T1000 (cell line): Measurements from ENCODE around the gene CTBP1.

Source experiments
- DNase-seq: peaks from one replicate; lab custom pipeline; 2025; ENCODE audit warnings: mixed read lengths; lab: John Stamatoyannopoulos, UW

The CTBP1 gene

DNA sequence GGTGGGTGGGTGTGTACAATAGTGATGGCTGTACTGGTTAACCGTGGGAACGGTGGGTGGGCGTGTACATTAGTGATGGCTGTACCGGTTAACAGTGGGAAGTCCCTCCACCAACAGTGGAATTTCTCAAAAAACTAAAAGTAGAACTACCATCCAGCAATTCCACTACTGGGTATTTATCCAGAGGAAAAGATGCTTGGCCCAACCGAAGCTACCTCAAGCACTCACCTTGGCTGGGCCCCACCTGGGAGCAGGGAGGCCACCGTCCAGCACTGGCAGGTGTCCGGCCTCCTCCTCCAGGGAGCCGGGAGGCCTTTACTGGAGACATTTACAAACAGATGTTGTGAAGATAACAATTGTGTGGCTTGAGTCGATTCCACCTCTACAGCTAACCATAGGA, 34.8 kb upstream of the CTBP1 start:
- DNase-seq: no peak

DNA sequence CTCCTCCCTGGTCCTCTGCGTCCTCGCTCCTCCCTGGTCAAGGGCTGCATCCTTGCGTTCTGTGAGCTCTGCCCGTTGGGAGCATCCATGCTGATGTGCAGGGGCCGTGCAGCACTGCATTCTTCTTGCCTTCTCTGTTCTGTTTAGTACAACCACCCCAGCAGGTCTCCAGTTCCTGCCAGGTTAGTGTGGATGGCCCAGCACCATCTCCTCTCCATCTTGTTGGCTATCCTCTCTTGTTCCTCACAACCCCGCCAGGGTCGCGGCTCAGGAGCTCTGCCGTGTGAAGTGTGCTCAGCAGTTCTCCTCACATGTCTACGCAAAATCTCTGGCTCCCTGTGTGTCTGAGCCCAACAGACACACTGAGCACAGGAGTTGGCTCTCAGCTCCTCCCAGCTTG, 30.3 kb upstream of the CTBP1 start:
- DNase-seq: no peak

DNA sequence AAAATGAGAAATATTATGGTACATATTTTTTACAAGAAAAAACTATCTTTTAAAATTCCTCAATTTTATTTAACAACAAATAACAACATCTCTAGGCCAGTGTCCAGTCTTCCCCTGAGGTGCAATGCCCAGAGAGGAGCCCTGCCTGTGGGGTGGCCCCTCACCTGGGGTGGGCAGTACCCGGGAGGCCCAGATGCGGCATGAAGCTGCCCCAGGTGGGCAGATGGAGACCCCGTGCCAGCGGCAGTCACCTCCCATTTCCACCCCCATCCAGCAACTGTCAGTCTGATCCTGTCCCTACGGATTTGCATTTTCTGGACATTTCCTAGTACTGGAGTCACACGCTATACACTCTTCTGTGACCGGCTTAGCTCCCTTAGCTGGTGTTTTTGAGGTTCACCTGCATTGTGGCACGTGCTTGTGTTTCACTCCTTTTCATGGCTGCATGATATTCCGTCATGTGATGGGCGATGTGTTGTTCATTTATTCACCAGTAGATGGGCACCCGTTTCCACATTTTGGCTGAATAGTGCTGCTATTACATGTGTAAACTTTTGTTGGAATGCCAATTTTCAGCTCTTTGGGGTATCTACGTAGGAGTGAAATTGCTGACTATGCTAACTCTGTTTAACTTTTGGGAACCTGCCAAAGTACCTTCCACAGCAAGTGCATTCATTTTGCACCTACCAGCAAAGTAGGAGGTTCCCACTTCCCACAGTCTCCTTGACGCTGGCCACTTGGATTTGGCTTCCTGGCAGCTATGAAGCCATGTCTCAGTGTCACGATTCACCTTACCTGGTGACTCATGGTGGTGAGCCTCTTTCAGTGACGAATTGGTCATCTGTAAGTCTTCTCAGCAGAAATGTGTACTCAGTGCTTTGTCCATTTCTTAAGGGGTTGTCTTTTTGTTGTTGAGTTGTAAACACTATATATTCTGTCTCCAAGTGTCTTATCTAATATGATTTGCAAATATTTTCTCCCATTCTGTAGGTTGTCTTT, 29.0 kb upstream of the CTBP1 start:
- DNase-seq: no peak

DNA sequence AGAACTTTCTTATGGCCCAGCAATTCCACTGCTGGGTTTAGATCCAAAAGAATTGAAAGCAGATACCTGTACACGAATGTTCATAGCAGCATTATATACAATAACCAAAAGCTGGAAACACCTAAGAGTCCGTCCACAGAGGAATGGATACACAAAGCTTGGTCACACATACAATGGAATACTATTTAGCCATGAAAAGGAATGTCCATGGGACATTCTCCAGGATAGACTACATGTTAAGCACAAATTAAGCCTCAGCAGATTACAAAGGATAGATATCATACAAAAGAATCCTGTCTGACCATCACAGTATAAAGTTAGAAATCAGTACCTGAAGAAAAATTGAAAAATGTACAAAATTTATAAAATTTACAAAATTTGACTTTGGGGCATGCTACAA, 28.1 kb upstream of the CTBP1 start:
- no peak for DNase-seq

DNA sequence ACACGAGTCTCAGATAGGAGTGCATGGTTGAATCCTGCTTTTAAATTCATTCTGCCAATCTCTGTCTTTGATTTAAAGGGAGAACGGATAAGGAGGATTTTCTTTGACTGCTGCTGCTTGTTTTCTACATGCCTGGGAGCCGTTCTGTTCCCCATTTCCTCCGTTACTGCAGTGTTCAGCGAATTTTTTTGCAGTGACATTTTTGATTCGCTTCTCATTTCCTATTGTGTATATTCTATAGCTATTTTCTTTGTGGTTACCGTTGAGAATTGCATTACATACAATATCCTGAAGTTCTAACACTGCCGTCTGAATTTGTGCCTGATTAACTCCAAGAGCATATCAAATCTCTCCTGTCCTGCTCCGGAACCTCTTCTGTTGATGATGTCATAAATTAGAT, 25.9 kb upstream of the CTBP1 start:
- no peak for DNase-seq

DNA sequence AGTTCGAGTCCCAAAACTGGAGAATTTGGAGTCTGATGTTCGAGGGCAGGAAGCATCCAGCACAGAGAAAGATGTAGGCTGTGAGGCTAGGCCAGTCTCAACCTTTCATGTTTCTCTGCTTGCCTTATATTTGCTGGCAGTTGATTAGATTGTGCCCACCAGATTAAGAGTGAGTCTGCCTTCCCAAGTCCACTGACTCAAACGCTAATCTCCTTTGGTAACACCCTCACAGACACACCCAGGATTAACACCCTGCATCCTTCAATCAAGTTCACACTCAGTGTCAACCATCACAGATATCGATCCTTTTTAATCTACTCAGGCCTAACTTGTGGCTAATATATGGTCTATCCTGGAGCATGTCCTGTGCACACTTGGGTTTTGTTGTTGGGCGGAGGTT, 22.8 kb upstream of the CTBP1 start:
- no peak for DNase-seq

DNA sequence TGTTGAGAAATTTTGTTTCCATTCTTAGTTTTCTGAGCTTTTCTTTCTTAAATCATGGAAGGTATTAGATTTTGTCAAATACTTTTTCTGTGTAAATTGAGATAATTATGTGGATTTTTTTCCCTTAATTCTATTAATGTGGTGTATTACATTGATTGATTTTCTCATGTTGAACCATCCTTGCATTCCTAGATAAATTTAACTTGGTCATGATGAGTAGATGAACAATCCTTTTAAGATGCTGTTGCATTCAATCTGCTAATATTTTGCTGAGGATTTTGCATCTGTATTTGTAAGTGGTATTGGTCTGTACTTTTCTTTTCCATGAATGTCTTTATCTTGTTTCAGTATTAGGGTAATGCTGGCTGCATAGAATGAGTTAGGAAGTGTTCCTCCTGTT, 20.3 kb upstream of the CTBP1 start:
- no peak for DNase-seq

DNA sequence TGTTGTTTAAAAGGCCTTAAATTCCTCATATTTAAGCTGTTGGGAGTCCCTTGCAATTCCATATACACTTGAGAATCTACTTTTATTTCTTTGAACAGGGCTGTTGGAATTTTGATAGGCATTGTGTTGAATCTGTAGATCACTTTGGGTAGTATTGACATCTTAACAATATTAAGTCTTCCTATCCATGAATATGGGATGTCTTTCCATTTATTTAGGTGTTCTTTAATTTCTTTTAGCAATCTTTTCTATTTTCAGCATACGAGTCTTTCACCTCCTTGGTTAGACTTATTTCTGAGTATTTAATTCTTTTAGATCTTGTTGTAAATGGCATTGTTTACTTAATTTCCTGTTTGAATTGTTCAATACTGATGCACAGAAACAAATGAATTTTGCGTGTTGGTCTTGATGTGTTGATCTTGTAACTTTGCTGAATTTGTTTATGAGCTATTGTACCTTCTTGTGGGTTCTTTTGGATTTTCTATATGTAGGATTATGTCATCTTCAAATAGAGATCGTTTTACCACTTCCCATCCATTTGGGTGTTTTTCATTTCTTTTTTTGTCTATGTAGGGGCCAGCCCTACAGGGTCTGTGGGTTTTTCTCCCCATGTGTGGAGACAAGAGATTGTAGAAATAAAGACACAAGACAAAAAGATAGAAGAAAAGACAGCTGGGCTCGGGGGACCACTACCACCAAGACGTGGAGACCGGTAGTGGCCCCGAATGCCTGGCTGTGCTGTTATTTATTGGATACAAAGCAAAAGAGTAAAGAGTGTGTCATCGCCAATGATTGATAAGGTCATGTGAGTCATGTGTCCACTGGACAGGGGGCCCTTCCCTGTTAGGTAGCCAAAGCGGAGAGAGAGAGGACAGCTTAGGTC, 18.2 kb upstream of the CTBP1 start:
- no peak for DNase-seq

DNA sequence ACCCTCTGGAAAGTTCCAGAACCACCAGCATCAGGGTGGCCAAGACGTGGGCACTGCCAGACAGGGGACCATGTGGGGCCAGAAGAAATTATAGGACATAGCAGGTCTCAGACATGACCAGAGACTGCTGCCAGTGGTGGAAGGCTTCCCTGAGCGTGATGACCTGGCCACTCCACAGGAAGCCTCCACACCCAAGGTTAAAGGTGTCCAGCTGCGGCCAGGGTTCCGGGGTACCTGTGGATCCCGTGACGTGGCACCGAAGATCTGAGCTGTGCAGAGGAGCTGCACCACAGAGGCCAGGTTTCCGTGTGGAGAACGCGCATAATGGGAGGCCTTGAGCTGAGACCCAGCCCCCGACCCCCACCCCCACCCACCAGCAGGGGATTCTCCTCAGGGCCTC, 16.4 kb upstream of the CTBP1 start:
- DNase-seq: no peak

DNA sequence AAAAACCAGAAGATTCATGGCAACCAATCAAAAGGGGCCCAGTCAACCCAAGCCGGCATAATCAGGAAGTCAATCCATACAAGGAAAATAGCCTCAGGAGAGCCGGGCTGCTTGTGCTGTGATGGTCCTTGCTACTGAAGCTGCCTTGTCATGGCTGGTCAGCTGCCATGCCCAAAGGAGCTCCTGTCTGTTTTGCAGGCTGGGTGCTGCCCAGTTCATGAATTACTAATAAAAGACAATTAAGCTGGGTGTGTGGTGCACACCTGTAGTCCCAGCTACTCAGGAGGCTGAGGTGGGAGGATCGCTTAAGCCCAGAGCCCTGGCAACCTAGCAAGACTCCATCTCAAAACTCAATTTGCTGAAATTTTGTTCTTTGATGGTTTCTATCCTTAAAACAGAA, 16.0 kb upstream of the CTBP1 start:
- no peak for DNase-seq

DNA sequence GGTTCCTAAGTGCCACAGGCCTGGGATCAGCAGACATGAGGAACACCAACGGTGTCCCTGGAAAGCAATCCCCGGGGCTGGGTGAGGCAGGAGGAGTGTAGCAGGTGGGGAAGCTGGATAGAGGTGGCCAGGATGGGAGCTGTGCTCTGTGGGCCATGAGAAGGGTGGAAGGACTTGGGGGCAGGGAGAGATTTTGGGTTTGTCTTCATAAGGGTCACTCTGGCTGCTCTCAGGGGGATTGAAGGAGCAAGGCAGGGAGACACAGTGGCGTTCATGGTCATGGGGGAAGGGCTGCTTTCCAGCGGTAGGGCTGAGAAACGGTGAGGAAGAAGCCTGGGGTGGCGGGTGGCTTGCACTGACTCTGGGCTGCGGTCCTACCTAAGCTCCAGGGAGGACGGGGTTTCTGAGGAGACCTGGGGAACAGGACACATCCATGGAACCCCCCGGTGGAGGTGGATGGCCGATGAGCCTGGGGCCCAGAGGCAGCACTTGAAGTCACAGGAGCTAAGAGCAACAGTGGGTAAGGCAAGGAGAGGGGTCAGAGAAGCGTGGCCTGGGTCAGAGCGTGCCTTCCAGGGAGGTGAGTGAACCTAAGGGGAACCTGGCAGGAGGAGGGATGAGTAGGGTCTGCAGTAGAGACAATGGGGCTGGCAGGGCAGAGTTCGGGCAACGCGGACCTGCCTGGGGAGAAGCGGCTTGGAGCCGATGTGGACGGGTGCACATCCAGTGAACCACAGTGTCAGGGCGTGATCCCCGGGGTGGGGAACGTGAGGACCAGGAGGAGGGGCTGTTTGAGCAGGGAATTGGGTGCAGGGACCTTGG, 12.4 kb upstream of the CTBP1 start:
- DNase-seq: no peak

DNA sequence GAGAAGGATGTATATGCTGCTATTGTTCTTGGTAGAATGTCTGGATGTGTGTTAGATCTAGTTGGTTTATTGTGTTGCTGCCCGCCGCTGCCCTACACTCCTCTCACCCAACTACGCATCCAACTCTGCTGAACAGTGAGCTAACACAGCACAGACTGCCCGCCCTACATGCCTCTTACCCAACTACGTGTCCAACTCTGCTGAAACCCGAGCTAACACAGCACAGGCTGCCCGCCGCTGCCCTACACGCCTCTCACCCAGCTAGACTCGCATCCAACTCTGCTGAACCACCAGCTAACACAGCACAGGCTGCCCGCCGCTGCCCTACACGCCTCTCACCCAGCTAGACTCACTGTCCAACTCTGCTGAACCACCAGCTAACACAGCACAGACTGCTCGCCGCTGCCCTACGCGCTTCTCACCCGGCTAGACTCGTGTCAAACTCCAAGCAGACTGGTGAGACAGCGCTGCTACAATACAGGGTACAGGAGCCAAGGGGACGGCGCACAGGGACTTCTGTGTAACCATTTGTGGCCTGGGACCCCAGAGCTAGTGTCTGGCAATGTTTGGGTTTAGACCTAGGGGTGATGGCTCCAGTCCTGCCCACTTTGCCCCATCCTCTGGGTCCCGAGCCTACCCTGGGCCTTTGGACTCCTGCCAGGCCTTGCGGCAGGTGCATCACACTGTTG, 11.6 kb upstream of the CTBP1 start:
- no peak for DNase-seq

DNA sequence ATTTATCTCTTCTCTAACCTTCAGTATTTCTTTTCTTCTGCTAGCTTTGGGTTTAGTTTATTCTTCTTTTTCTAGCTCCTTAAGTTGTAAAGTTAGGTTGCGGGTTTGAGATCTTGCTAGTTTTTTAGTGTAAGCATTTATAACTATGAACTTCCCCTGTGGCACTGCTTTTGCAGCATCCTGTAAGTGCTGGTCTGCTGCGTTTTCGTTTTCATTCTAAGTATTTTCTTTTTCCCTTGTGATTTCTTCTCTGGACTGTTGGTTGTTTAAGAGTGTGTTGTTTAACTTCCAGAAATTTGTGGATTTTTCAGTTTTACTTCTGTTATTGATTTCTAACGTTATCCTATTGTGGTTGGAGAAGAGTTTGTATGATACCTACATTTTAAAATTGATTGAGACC, 11.0 kb upstream of the CTBP1 start:
- DNase-seq: no peak

DNA sequence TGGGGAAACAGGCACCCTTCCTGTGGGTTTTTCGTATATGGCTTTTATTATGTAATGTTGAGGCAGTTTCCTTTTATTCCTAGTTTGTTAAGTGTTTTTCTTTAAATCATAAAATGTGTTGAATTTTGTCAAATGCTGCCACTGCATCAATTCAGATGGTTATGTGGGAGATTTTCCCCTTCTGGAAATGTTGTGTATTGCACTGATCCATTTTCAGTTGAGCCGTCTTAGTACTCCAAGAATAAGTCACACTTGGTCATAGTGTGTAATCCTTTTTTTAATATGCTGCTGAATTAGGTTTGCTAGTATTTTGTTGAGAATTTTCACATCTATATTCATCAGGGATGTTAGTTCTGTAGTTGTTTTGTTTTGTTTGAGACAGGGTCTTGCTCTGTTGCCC, 9.5 kb upstream of the CTBP1 start:
- DNase-seq: no peak

DNA sequence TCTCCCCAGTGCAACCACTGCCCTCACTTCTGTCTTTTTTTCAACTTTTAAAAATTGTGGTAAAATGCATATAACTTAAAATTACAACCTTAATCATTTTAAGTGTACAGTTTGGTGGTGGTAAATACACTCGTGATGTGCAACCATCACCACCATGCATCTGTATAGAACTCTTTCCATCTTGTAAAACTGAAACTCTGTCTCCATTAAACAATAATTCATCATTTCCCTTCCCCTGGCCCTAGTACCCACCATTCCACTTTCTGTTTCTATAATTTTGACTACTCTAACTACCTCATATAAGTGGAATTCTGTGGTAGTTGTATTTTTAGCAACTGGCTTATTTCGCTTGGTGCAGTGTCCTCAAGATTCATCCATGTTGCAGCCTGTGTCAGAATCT, 6.8 kb upstream of the CTBP1 start:
- DNase-seq: no peak

DNA sequence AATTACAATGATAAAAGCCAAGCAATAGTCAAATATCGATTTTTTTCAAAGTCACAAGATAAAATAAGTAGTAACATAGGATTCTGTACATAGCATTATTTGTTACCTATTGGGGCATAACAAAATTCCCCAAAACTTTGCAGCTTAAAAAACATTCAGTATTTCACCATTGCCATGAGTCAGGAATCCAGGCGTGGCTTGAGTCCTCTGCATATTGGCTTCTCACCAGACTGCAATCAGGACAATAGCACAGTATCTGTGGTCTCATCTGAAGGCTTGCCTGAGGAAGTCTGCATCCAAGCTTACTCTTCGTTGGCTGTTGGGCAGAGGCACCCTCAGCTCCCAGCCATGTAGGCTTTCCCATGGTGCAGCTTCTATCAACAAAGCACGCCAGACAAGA, 6.2 kb upstream of the CTBP1 start:
- no peak for DNase-seq

DNA sequence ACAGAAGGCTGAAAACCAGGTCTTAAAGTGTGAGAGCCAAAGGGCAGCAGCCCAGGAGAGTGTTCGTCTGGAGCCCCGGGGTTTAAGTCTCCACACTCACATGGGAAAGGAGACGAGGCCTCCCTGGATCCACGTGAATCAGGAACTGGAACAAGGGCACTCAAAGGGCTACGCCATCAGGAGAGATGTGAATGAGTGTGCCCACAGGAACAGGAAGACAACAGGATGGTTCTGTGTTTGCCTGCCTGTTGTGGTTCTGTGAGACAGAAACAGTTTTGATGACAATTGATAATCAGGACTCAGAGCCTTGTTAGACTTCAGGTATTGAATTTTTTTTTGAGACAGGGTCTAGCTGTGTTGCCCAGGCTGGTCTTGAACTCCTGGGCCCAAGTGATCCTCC, 4.9 kb upstream of the CTBP1 start:
- DNase-seq: no peak

DNA sequence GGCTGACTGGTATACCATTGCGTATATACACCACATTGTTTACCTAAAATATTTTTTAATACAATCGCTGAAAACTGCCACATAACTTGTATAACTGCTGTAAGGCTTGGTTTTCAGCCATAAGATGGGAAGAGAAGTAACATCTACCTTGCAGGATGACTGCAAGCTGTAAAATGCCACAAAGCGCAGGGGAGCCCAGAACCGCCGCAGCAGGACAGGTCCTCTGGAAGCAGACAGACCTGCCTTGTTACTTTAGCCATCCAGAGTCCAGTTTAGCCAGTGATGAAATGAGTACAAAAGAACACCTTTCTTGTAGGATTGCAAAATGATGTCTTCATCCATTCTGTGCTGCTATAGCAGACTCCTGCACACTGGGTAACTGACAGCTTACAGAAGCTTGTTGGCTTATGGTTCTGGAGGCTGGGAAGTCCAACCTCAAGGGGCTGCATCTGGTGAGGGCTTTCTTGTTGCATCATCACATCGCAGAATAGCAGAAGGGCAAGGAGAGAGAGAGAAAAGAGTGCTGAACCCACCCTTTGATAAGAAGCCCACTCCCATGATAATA, 4.1 kb upstream of the CTBP1 start:
- no peak for DNase-seq

DNA sequence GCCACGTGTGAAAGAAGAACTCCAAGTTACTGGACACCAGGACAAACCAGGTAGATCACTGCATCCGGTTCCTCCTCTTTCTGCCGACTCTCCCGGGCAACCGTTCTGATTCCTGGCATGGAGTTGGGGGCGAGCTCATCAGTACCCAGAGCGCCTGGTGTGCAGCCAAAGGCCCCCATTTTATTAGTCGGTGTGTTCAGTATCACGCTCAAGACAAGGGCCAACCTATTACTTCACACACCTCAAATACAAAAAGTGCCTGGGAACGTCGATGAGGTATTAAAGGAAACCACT, 2.8 kb upstream of the CTBP1 start:
- DNase-seq: no peak

DNA sequence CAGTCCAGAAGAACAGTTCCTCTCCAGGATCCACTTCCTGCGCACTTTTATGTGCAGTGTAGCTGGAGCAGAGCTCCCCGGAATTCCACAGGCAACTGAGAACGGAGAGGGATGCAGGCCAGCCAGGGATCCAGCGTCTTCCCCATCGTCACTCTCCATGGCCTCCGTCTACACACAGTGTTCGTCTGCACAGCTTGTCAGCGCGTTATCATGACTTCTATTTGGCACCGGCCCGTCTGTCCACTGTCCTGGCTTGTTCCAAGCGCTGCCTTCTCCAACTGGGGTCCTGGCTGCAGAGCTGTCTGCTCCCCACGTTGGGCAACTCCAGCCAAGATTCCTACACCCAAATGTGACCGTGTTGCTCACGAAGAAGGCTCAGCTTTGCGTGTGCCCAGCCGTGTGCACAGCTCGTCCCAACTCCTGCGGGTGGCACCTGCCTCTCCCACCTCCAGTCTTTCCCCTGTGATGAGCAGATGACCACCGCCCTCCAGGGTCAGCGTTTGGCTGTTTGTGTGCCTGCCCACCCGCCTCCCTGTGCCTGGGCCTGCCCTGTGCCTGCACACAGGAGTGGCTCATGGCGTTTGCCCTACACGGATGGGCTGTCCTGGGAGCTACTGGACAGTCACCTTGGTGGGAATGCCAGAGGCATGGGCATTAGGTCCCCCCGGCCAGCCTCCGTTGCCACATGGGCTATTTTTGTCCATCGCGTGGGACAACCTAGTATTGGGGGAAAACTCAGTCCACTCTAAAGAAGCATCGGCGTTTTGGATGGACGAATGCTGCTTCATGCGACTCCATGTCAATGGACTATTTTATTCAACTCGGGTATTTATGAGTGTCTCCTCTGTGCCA, 2.2 kb upstream of the CTBP1 start:
- DNase-seq: no peak

DNA sequence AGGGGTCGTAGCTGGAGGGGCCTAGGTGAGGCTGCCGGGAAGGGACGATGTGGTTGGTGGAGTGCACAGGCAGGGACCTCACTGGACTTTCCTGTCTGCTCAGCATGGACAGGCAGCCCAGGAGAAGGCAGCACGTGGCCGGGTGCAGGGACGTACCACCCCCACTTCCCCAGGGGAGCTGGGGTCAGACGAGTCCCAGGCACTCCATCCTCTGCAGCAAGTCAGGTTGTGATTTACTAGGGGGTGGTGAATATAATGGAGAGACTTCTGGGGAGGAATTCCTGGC, 1.5 kb upstream of the CTBP1 start:
- no peak for DNase-seq
